Left kidney (tissue), 8 donors: Measurements from ENCODE around the gene RSRP1. TPM values are rescaled to one million over a fixed set of nuclear protein-coding genes. Genes with fewer than 3 reads are reported as not detected.
"Not testable (repeated sequence)": the region's sequence is repeated elsewhere in the genome, so short reads cannot be mapped to it uniquely, and the experiment has no call there.

Experiments
- DNase-seq: peaks from one replicate; pipeline ENCODE4 v3.0.0-alpha.2; 2013
- long read RNA-seq, 8 donors: transcript quantifications; one replicate each; lab custom pipeline, GENCODE V29; 2026
- polyA plus RNA-seq: library from polyadenylated mRNA; unstranded; fragments of 120-200 nt; gene quantifications from one replicate; pipeline ENCODE4 v1.2.1, GENCODE V29; 2013; ENCODE audit not compliant: insufficient read length

RSRP1 gene, protein sequence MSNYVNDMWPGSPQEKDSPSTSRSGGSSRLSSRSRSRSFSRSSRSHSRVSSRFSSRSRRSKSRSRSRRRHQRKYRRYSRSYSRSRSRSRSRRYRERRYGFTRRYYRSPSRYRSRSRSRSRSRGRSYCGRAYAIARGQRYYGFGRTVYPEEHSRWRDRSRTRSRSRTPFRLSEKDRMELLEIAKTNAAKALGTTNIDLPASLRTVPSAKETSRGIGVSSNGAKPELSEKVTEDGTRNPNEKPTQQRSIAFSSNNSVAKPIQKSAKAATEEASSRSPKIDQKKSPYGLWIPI
- polyA plus RNA-seq, result 293 TPM
- long read RNA-seq, donor 1, transcript RSRP1-207 (4 exons, 2,941 nt), result major isoform, 12 of 57 reads
- long read RNA-seq, donor 1, transcript RSRP1-202 (3 exons, 1,954 nt), result minor isoform, 7 of 57 reads
- long read RNA-seq, donor 1, partial matches to known transcripts, result 15 of 57 reads
- long read RNA-seq, donor 1, other reads (novel, unspliced or antisense), result 19 of 57 reads
- long read RNA-seq, donor 2, transcript RSRP1-201 (5 exons, 1,502 nt), result minor isoform, 8 of 69 reads
- long read RNA-seq, donor 2, transcript RSRP1-207 (4 exons, 2,941 nt), result major isoform, 17 of 69 reads
- long read RNA-seq, donor 2, transcript RSRP1-202 (3 exons, 1,954 nt), result minor isoform, 15 of 69 reads
- long read RNA-seq, donor 2, partial matches to known transcripts, result 28 of 69 reads
- long read RNA-seq, donor 2, other reads (novel, unspliced or antisense), result 0 of 69 reads
- long read RNA-seq, donor 3, transcript RSRP1-207 (4 exons, 2,941 nt), result minor isoform, 6 of 46 reads
- long read RNA-seq, donor 3, transcript RSRP1-202 (3 exons, 1,954 nt), result major isoform, 11 of 46 reads
- long read RNA-seq, donor 3, partial matches to known transcripts, result 19 of 46 reads
- long read RNA-seq, donor 3, other reads (novel, unspliced or antisense), result 0 of 46 reads
- long read RNA-seq, donor 4, partial matches to known transcripts, result 5 of 7 reads
- long read RNA-seq, donor 4, other reads (novel, unspliced or antisense), result 0 of 7 reads
- long read RNA-seq, donor 5, transcript RSRP1-201 (5 exons, 1,502 nt), result minor isoform, 7 of 94 reads
- long read RNA-seq, donor 5, transcript RSRP1-202 (3 exons, 1,954 nt), result minor isoform, 8 of 94 reads
- long read RNA-seq, donor 5, transcript RSRP1-207 (4 exons, 2,941 nt), result major isoform, 9 of 94 reads
- long read RNA-seq, donor 5, partial matches to known transcripts, result 48 of 94 reads
- long read RNA-seq, donor 5, other reads (novel, unspliced or antisense), result 14 of 94 reads
- long read RNA-seq, donor 6, partial matches to known transcripts, result 6 of 13 reads
- long read RNA-seq, donor 6, other reads (novel, unspliced or antisense), result 0 of 13 reads
- long read RNA-seq, donor 7, transcript RSRP1-207 (4 exons, 2,941 nt), result major isoform, 22 of 89 reads
- long read RNA-seq, donor 7, transcript RSRP1-202 (3 exons, 1,954 nt), result minor isoform, 17 of 89 reads
- long read RNA-seq, donor 7, partial matches to known transcripts, result 43 of 89 reads
- long read RNA-seq, donor 7, other reads (novel, unspliced or antisense), result 0 of 89 reads
- long read RNA-seq, donor 8, partial matches to known transcripts, result 9 of 16 reads
- long read RNA-seq, donor 8, other reads (novel, unspliced or antisense), result 0 of 16 reads

DNA sequence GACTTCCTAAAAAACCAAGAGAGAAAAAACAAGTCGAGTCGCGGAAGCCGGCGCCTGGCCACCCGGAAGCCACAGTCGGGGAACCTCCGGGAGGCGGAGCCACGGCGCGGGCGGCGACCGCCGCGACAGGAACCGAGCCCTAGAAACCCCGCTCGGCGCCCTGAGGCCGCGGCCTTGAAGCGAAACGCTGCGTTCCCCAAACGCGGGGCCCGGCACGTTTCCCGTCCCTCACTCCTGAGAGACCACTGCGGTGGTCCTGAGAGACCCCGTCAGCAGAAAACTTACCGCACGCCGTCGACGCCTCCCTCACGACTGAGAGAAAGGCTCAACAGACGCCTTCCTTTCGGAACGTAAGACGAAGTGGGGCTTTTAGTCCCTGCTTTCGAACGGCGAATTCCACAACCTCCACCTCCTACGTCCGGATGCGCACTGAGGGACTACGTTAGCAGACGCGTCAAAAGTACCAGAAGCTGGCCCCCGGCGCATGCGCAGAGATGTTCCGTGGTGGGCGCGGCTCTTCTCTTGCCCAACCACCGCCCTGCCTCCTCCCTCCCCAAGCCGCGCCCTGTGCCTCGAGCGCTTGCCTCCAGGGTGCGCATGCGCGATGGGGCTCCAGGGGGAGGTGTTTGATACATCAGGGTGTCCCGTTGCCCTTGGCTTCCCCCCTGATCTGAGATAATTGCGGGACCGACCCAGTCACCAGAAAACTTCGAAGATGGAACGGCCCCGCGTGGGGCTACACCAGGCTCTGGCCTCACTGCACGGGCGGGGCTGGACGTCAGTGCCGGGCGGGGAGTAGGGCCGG, at the start of gene RSRP1:
RSRP1 (minus strand) TSS at position 431 of the 805 bp plus-strand sequence. CDS start 491 bp downstream, outside the sequence.
- peak; percentile 98 for DNase-seq

DNA sequence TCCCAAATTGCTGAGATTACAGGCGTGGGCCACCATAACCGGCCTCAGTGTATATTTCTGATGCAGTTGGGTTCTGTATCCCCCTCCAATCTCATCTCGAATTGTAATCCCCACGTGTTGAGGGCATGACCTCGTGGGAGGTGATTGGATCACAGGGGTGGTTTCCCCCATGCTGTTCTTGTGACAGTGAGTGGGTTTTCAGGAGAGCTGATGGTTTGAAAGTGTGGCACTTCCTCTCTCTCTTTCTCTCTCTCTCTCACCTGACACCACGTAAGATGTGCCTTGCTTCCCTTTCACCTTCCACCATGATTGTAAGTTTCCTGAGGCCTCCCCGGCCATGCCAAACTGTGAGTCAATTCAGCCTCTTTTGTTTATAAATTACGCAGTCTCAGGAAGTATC, 49.2 kb upstream of the RSRP1 start:
- not testable (repeated sequence) for DNase-seq

DNA sequence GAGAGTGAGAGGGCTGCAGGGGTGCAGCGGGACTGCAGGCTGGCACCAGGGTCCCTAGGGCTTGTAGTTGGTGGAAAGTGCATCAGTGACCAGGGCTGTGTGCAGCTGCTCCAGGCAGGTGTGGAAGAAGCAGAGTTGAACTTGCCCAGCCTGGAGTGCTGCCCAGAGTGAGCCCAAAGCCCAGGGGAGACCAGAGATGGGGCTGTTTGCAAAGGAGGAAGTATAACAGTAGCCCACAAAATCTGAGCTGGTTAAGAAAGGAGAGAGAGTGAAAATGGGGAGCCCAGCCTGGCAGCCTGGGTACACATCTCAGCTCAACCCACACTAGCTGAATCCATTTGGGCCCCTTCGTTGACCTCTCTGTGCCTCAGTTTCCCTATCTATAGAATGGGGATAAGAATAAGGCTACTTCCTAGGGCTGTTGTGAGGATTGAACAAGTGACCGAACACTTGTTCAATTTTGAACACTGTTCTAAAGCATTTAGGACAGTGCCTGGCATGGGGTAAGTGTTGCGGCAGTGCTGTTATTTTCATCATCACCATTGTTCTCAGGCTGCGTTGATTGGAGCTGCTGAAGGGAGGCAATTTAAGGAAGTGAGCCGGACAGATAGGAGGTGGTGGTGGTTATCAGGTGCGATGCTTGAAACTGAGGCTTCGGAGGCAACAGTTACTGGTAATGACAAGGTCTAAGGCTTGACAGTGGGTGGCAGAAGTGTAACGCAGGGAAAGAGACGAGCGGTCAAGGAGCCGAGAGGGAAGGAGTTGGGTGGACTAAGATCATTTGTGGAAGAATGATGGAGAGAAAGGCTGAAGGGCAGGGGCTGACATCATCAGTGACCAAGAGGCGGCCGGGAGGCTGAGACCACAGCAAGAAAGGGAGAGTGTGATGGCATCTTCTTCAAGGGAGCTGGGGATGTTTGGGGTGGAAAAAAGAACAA, 47.9 kb upstream of the RSRP1 start:
- not testable (repeated sequence) for DNase-seq

DNA sequence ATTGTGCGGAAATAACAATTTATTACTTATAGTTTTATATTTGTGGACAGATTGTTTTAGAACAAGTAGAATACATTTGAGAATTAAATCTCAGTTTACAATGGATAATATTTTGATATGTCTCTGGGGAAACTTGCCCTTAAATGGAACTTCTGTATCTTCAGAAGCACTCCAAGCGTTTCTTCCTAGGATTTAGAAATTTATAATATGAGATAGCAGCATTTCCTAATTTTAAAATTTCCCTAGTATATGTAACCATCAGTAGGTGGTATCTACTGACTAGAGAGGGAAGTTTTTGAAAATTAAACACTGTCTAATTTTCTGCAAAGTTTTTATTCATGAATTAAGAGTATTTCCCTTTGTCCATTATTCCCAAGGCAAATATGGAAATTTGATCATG, 46.2 kb upstream of the RSRP1 start:
- not testable (repeated sequence) for DNase-seq

DNA sequence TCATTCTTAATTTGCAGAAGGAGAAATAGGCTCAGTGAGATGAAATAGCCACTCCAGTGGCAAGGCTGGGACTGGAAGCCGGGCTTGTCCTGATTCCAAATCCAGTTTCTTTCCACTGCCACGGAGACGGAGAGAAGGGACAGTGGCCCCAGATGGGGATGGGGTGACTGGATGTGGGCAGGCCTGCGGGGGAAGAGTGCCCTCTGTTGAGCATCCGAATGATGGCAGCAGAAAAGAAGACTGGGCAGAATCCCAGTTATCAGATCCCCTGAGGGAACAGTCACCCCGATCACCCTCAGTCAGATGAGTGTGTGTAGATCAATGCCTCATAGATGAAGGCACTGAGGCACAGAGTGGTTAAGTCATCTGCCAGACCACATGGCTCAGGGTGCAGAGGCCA, 42.8 kb upstream of the RSRP1 start:
- not testable (repeated sequence) for DNase-seq

DNA sequence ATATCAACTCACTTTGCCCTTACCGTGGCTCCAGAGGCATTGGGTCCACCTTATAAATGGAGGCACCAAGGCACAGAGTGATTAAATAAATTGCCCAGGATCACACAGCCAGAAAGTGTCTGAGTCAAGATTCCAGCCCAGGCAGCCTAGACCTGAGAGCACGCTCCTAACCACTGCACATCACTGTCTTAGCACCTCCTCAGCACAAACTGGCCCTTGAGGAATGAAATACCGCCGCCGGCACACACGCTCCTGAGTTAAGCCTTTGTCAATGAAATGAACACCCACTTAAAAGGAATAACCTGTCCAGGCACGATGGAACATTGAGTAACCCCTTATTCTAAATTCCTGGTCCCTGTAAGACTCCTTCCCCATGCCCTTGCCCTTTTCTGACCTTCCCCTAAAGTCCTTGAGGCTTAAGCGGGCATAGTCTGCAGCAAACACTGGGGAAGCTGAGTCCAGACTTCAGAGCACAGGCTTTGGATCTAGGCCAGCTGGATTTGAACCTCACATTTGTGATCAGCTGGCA, 41.4 kb upstream of the RSRP1 start:
- not testable (repeated sequence) for DNase-seq

DNA sequence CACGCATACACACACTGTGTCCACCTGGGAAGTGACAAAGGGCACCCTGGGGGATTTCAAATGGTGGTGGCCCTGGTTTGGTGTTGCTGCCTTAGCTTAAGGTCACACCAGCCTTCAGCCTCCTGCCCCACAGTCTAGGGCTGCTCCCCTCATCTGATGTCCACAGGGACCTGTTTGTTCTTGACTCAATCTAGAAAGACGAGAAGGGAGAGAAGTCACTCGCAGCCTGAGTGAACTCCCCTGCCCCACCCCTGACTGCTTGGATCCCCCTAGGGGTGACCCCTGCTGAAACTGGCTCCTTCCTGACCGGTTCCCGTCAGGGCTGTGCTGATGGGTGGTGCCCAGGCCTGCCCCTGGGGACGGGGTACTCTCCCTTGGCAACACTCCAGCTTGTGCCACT, 39.9 kb upstream of the RSRP1 start:
- DNase-seq, result not testable (repeated sequence)

DNA sequence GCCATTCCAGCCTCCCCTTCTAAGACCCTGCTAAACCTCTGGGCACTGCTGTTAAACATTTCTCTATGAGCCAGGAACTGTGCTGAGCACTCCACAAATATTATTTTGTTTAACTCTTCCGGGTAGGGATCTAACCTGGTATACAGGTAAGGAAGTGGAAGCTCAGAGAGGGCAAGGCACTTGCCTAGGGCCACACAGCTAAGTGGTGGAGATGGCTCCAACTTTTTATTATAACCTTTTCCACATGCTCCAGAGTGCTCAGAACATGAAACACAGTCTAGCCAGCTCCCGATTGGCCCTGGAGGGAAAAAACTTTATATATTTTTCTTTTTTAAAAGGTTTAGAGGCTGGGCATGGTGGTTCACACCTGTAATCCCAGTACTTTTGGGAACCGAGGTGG, 38.6 kb upstream of the RSRP1 start:
- DNase-seq, result not testable (repeated sequence)

DNA sequence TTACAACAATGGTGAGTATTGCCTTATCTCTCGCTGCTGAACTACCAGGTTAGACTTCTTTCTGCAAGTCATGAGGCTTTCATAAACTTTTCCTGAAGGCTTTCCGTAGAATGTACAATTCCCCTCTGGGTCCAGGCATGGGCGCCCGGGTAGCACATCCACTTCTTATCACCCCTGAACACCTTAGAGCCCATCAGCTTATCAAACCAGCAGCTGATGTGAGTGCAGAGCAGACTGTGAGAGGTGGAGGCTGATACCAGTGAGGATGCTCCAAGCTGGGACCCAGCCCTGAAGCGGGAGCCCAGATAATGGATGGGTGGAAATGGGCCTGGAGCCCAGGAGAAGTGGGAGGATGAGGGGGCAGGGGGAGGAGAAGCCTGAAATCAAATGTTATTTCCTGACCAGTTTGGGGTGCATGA, 32.4 kb upstream of the RSRP1 start:
- not testable (repeated sequence) for DNase-seq

DNA sequence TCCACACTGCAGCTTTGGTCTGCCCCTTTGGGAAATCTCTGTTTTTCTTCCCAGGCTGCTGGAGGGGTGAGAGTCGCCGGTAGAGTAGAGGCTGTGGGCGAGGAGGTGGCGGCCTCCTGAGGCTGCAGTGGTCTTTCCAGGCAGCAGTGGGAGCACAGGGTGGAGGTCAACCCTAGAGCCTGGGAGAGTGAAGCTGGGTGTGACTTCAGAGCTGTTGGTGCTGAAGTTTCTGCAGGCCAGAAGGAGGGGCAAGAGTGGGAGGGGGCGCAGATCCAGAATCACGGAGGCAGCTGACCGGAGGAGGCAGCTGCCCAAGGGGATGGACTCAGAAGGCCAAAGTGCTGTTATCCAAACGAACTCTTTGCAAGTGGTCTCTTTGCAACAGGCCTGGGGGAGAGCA, 31.5 kb upstream of the RSRP1 start:
- not testable (repeated sequence) for DNase-seq

DNA sequence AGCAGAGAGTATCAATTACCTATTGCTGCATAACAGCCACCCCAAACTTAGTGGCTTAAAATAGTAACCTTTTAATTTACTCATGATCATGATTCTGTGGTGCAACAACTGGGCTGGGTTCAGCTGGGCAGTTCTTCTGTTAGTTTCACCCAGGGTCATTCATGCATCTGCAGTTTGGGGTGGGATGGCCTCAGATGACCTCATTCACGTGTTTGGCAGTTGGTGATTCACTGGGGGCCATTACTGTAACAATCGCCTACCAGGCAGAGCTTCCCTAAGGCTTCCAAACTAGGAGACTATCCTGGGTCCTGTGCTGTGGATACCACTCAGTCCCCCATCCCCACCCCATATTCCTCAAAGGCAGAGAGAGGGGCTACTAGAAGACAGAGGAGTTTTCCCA, 31.1 kb upstream of the RSRP1 start:
- DNase-seq, result not testable (repeated sequence)

DNA sequence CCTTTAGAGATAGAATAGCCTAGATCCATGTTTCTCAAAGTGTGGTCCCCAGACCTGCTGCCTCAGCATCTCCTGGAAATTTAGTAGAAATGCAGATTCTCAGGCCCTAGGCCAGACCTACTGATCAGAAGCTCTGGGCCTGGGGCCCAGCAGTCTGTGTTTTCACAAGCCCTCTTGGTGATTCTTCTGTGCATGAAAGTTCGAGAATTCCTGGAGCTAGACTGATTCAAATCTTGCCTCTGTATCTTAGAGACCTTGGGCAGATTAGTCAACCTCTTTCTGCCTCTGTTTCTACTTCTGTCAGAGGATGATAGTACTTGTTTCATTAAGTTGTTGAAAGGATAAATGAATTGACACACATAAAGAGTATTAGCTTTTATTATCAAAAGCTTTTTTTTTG, 30.0 kb upstream of the RSRP1 start:
- DNase-seq, result not testable (repeated sequence)

DNA sequence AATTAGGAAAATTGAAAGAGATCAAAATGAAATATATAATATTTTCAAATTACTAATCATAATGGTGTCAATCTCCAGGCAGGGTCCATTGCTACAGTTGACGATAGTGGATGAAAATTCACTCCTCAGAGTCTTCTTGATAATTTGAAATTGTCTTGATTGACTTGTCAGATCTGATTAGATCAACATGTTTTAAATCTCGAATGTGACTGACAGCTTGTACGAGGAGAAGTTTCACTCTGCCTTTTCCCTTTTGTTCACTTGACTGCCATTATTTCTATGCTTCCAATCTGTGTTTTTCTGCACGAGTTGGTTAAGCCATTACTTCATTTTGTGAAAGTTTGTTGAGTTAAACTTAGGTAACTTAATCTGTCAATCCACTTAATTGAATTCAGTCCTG, 28.4 kb upstream of the RSRP1 start:
- not testable (repeated sequence) for DNase-seq

DNA sequence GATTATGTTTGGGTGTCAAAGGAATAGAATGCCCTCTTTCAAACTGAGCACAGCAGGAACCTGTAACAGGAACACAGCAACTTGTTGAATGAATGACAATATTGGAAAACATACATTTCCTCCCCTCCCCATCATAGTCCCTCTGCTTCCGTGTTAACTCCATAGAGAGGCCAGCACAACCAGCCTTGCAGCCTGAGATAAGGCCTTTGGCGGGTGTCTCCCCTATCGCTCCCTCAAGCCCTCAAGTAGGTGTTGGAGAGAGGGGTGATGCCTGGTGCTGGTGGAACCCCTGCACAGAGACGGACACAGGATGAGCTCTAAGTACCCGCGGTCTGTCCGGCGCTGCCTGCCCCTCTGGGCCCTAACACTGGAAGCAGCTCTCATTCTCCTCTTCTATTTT, 25.0 kb upstream of the RSRP1 start, which contains the start of gene RHD:
RHD (plus strand) TSS at position 272 of the 400 bp plus-strand sequence; CDS start at position 311, 39 bp downstream.
- DNase-seq, result not testable (repeated sequence)

DNA sequence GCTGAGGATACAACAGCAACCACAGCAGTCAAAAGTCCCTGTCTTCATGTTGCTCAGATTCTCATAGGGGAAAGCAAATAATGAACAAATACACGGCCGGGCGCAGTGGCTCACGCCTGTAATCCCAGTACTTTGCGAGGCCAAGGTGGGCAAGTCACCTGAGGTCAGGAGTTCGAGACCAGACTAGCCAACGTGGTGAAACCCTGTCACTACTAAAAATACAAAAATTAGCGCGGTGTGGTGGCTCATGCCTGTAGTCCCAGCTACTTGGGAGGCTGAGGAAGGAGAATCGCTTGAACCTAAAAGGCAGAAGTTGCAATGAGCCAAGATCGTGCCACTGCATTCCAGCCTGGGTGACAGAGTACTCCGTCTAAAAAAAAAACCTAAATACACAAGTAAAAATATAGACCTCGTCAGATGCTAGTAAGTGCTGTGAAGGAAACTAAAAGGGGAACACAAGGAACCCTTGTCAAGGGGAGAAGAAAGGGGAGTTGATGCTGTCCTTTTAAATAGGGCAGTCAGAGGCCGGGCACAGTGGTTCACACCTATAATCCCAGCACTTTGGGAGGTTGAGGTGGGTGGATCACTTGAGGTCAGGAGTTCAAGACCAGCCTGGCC, 21.0 kb upstream of the RSRP1 start:
- not testable (repeated sequence) for DNase-seq

DNA sequence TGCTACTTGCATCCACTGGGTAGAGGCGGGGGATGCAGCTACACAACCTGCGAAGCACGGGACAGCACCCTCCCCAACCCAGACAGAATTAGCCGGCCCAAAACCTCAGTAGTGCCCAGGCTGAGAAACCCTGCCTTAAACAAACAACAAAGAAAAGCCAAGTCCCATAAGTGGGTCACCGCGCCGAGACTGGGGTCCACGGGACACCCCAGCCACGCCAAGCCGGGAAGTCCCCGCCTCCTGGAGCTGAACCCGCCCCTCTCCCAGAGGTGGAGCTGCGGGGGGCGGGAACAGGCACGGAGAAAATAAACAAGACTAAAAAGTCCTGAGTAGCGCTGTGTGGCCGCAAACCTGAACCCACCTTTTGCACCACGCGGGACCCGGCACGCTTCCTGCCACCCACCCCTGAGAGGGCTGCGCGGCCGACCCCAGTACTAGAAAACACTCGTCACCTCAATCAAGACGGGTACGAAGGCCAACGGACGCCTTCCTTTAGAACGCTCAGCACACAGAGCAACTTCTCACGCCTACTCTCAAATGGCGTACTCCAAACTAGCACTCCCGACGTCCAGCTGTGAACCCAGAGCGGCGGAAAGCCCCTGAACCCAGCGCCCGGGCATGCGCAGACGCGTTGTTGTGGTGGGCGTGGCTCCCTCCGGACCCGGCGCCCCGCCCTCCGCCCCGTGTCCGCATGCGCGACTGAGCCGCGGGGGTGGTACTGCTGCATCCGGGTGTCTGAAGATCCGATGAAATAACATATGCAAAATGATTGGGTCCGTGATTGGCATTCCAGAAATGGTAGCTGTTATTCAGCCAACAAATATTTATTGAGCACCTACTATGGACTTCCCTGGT, 20.3 kb upstream of the RSRP1 start:
- not testable (repeated sequence) for DNase-seq
